Testis (tissue), 3 donors: Measurements from ENCODE around the gene OR9Q1. TPM values are rescaled to one million over a fixed set of nuclear protein-coding genes. Genes with fewer than 3 reads are reported as not detected.

Source experiments
- DNase-seq: peaks from one replicate; pipeline ENCODE4 v3.0.0-alpha.2; 2019
- H3K27ac ChIP-seq, 2 donors: fragments of 200-600 bp; sonication (generic); one replicate each; pipeline ENCODE4 v1.5.1; 2019
- H3K27me3 ChIP-seq: fragments of 200-600 bp; sonication (generic); one replicate; pipeline ENCODE4 v1.5.1; 2019
- H3K36me3 ChIP-seq: fragments of 200-600 bp; sonication (generic); one replicate; pipeline ENCODE4 v1.5.1; 2017; ENCODE audit warnings: low read depth; ENCODE audit errors: missing control alignments
- H3K4me1 ChIP-seq: fragments of 200-600 bp; sonication (generic); one replicate; pipeline ENCODE4 v1.5.1; 2019
- H3K4me3 ChIP-seq, 2 donors: fragments of 200-600 bp; sonication (generic); one replicate each; pipeline ENCODE4 v1.5.1; 2017 to 2019
- H3K9me3 ChIP-seq: fragments of 200-600 bp; sonication (generic); one replicate; pipeline ENCODE4 v1.5.1; 2017
- CTCF ChIP-seq, 3 experiments: fragments of 450-650 bp in 2 of 3; fragments of 200-600 bp in 1 of 3; sonication (generic) in 1 of 3; IDR thresholded peaks; one replicate each; pipeline ENCODE4 v1.5.1; 2016 to 2019; ENCODE audit warnings: antibody characterized with exemption in 3 of 3, mild to moderate bottlenecking in 2 of 3, moderate library complexity in 1 of 3
- POLR2A ChIP-seq: fragments of 450-650 bp; IDR thresholded peaks from one replicate; pipeline ENCODE4 v1.6.1; 2017; ENCODE audit warnings: antibody characterized with exemption, mild to moderate bottlenecking, moderate library complexity
- WGBS, 2 donors: methylation state at CpG; one replicate each; pipeline ENCODE4 v1.1.5; 2018; 5-methylcytosine and 5-hydroxymethylcytosine counted together
- intact Hi-C: fragments of 100-400 bp; cut with DNase I; formaldehyde crosslinking; loops from one replicate; pipeline ENCODE4 v1.15.1; 2023; ENCODE audit warnings: low total_unique reads
- polyA plus RNA-seq: library from polyadenylated mRNA; stranded (reverse); fragments of 350-450 nt; fragmentation: Illumina TruSeq; extraction: RNeasy Lipid Tissue Mini Kit (QIAGEN cat#74804); gene quantifications from one replicate; pipeline ENCODE4 v1.2.3, GENCODE V29; 2014; ENCODE audit warnings: low read depth, low replicate concordance; ENCODE audit not compliant: insufficient read depth
- total RNA-seq, 2 donors: library from RNA; depleted of rRNA; stranded (reverse); fragments of >200 nt; gene quantifications; one replicate each; pipeline ENCODE4 v1.2.3, GENCODE V29; 2016

Gene OR9Q1
- total and polyA plus RNA-seq, 3 donors from 2014 or later = 0.12 to 0.71 (median 0.15) TPM

- no peaks in the 10 kb centered on the region for H3K4me1 ChIP-seq
- no peak overlapping the region for H3K4me3 ChIP-seq
- intact Hi-C loops = no loop called here
- 57 to 68% methylated on average over 1 of the region's 1 CpG for WGBS, 2 donors
- no peak overlapping the region for H3K27ac ChIP-seq
- H3K27me3 ChIP-seq = no peaks in the 10 kb centered on the region
- no peaks in the 10 kb centered on the region for H3K9me3 ChIP-seq
- no peak for TF ChIP-seq POLR2A
- no peak for DNase-seq
- no peaks in the 10 kb centered on the region for H3K36me3 ChIP-seq
Measured at GRCh38 chr11:58164990-58165389, 141.3 kb downstream of the OR9Q1 start.

GRCh38 chr11:58165504-58166106, 141.9 kb downstream of the OR9Q1 start:
- DNase-seq = no peak
- intact Hi-C loops = no loop called here
- Histone ChIP-seq H3K36me3 (no peaks in the 10 kb centered on the region), H3K4me1 (no peaks in the 10 kb centered on the region), H3K4me3 (no peak overlapping the region), H3K9me3 (no peaks in the 10 kb centered on the region), H3K27ac (no peak overlapping the region), H3K27me3 (no peaks in the 10 kb centered on the region)
- WGBS, 2 donors = 64 to 70% methylated on average over 7 of the region's 7 CpGs
- TF ChIP-seq POLR2A = no peak
- no peak for TF ChIP-seq CTCF (IDR thresholded peaks at IDR 0.05)

- intact Hi-C loops = no loop called here
- Histone ChIP-seq H3K36me3 (no peaks in the 10 kb centered on the region), H3K4me3 (no peak overlapping the region), H3K9me3 (no peaks in the 10 kb centered on the region), H3K27ac (no peak overlapping the region), H3K4me1 (no peaks in the 10 kb centered on the region), H3K27me3 (no peaks in the 10 kb centered on the region)
- WGBS, 2 donors = 84 to 86% methylated on average over 5 of the region's 5 CpGs
- DNase-seq = no peak
- TF ChIP-seq CTCF (IDR thresholded peaks at IDR 0.05) = no peak
- no peak for TF ChIP-seq POLR2A
Measured at GRCh38 chr11:58177409-58178054, 153.9 kb downstream of the OR9Q1 start.

- no peak for TF ChIP-seq POLR2A
- no peak for TF ChIP-seq CTCF (IDR thresholded peaks at IDR 0.05)
- Histone ChIP-seq H3K9me3 (no peaks in the 10 kb centered on the region), H3K4me3 (no peak overlapping the region), H3K27me3 (no peaks in the 10 kb centered on the region), H3K36me3 (no peaks in the 10 kb centered on the region), H3K4me1 (no peaks in the 10 kb centered on the region), H3K27ac (no peak overlapping the region)
- 89% methylated on average over 6 of the region's 6 CpGs for WGBS, 2 donors
- intact Hi-C loops = no loop called here
- DNase-seq = no peak
Measured at GRCh38 chr11:58178444-58178843, 154.8 kb downstream of the OR9Q1 start.

GRCh38 chr11:58179648-58180047, 156.0 kb downstream of the OR9Q1 start:
- Histone ChIP-seq H3K36me3 (no peaks in the 10 kb centered on the region), H3K4me3 (no peak overlapping the region), H3K27me3 (no peaks in the 10 kb centered on the region), H3K9me3 (no peaks in the 10 kb centered on the region), H3K4me1 (no peaks in the 10 kb centered on the region), H3K27ac (no peak overlapping the region)
- DNase-seq = no peak
- intact Hi-C loops = no loop called here
- TF ChIP-seq POLR2A = no peak
- no peak for TF ChIP-seq CTCF (IDR thresholded peaks at IDR 0.05)
- 75 to 79% methylated on average over 7 of the region's 7 CpGs for whole genome bisulfite sequencing, 2 donors
